ENCODE measurements around the gene SMIM3. TPM values are rescaled to one million over a fixed set of nuclear protein-coding genes. Genes with fewer than 3 reads are reported as not detected.

Gene SMIM3
- total and polyA plus RNA-seq, 2 of the 13 experiments (the other 11 are each of a cell fraction or from before 2014, with no cell fraction given), result 11.6 to 96.7 TPM

GRCh38 chr5:150781706-150782614 lies 3.4 kb downstream of the SMIM3 start (continued):
- TF ChIP-seq ZBTB20 (CRISPR knock-in tag; IDR thresholded peaks at IDR 0.05; ENCODE audit: borderline replicate concordance, low read depth) (peak; percentile 55; the same call in 1 of the 2 replicates), ZNF160 (CRISPR knock-in tag; IDR thresholded peaks at IDR 0.05) (no peak), ZNF33B (CRISPR knock-in tag; IDR thresholded peaks at IDR 0.05) (no peak), ZFP62 (CRISPR knock-in tag; IDR thresholded peaks at IDR 0.05) (no peak), CREB1 (IDR thresholded peaks at IDR 0.05) (no peak), CREB1 (CRISPR knock-in tag; IDR thresholded peaks at IDR 0.05) (peak; percentile 55; the same call in 1 of the 2 replicates), HNF1A (IDR thresholded peaks at IDR 0.05; ENCODE audit: low read depth) (no peak), HNF1A (CRISPR knock-in tag; IDR thresholded peaks at IDR 0.05; ENCODE audit: borderline replicate concordance) (peak; percentile 16; the same call in 1 of the 2 replicates), PHF20 (CRISPR knock-in tag; IDR thresholded peaks at IDR 0.05) (no peak), ZNF572 (CRISPR knock-in tag; IDR thresholded peaks at IDR 0.05) (no peak), ZNF264 (CRISPR knock-in tag; IDR thresholded peaks at IDR 0.05) (no peak), ZNF709 (CRISPR knock-in tag; IDR thresholded peaks at IDR 0.05) (no peak), ZNF383 (CRISPR knock-in tag; IDR thresholded peaks at IDR 0.05; ENCODE audit: borderline replicate concordance) (no peak), ZBTB38 (CRISPR knock-in tag; IDR thresholded peaks at IDR 0.05) (peak; percentile 67), NR0B2 (CRISPR knock-in tag; IDR thresholded peaks at IDR 0.05) (no peak), ARHGAP35 (CRISPR knock-in tag; IDR thresholded peaks at IDR 0.05; ENCODE audit: borderline replicate concordance) (no peak), PATZ1 (CRISPR knock-in tag; IDR thresholded peaks at IDR 0.05) (peak; percentile 53; the same call in 1 of the 2 replicates), ZNF263 (CRISPR knock-in tag; IDR thresholded peaks at IDR 0.05) (peak; percentile 96)

Measured in HepG2 (cell line).